Stimulated activated CD8-positive, alpha-beta memory T cell treated with anti-CD3 and anti-CD28 coated beads, Interleukin-15, amount 100 ng/mL, for 24 hours (primary cell): Measurements from ENCODE around the gene ST6GALNAC3.

Experiments used
- DNase-seq: peaks from one replicate; pipeline ENCODE4 v3.0.0-alpha.2; 2020; ENCODE audit warnings: low read depth

ST6GALNAC3 gene

GRCh38 chr1:76247261-76247852 lies 172.8 kb downstream of the ST6GALNAC3 start:
- no peak for DNase-seq

DNA sequence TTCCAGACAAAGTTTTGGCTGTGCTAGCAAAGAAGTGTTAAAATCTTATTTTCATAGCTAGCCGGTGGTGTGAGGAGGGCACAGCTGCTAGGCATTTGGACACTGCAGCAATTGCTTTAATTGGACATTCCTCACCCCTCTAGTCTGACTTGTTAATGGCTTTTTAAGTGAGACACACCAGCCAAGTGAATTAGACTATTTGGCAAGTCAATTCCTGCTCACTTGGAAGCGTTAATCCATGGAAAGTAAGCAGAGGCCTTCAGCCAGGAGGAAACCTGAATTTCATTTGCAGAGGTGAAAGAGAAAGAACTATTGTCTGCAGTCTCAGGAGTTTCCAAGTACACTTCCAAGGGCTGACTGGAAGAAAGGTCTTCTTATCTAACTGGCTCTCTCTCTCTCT lies 175.7 kb downstream of the ST6GALNAC3 start:
- DNase-seq, result no peak

DNA sequence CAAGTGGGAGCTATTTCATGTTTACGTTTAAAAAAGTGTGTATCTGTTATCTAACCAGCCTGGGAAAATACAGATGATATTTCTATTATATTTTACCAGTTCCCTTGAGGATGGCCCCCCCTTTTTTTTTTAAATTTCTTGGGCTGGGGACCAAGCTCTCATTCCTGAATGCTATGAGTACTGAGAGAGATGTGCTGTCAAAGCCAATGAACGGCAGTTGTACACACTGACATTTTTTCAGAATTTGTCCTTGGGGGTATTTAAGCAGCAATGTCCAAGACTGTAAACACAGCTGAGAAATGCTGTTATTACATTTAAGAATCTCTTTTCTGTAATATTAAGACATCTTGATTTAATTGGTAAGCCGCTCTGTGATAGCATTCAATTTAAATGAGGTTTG lies 177.9 kb downstream of the ST6GALNAC3 start:
- DNase-seq, result no peak

DNA sequence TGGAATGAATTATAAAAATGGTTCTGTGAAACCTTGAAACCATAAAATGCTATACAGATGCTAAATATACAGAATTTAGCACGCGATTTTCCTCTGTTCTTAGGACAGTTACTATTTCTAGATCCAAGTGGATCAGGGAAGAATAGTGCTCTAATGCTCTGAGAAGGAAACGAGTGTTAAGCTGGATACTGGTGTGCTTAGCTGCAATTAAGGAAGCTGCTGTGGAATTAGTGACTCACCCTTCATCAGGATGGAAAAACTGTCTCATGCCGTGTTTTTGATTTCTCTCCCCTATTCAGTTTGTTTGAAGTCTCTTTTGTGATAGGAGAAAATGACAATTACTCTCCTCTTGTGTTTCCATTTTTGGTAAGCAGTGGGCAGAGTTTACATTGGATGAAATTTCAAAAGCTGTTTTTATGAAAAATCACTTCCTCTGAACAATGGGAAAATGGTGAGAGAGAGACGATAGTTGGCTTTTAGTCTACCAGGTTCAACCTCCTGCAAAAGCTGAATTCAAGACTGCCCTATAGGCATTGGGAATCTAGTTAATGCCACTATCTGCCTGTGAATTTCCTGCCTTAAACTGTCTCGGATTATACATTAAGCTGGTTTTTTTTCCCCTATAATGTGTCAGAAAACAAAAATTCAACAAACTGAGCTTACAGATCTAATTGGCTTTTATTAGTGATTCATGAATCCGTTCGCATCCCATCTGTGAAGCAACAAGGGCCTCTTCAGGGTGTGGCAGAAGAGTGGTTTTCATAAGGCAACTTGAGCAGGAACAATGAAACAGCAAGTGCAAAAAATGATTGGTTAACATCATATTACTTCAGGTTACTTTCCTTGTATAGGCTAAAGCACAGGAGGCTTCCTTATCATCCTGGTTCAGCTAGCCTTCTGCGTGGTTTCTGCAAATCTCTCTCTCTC lies 179.8 kb downstream of the ST6GALNAC3 start:
- DNase-seq, result no peak

DNA sequence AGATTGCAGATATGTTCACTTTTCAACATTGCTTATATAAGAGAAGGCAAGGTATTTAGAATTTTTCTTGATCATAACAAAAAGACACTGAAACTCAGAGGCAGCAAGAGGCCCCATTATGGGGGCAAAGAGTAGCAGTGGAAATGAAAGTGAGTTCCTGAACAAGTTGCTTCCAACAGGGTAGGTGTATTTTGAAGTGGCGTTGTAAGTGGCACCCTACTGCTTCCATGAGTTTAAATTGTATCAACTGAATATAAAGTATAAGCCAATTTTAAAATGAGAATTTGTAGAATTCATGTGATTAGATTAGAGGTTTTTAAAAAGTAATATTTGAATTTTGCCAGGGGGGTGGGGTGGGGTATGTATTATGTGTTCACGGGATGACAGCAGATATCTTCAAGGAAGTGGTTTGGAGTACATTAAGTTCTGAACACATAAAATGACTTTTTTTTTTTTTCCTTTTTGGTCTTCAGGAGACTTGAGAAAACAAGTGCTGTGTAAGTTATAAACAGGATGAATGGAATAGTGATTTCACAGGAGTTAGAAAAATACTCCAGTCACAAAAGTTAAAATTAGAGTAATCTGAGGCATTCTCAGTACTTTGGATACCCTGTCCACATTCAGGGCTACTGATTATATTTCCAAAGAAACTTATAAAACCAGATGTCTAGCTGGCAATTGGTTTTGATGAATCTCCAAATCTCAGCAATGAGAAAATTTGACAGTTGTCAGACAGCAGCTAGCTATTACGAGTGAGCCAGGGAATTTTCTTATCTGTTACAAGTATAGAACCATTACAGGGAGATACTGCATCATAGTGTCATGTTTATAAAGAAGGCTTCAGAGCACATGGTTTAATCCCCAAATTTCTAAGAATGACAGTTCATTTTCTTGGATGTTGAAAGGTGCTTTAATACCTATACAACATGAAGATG lies 182.0 kb downstream of the ST6GALNAC3 start:
- no peak for DNase-seq

DNA sequence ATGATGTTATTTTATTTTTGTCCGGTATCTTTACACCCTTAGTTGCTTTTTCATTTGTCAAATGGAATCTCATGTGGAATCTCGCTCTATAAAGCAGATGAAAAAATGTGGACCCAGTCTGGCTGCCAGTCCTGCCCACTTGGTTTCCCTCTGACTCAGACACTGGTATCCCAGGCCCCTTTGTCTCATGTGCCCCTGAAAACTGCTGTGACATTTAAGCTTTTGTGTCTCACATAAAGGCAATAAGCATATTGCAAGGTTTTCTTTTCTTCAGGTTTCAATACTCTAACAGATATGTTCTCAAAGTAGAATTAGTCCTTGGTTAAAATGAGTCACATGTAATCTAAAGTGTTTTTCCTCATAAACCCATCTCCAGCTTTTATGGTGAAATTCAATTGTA lies 183.3 kb downstream of the ST6GALNAC3 start:
- DNase-seq, result no peak

- no peak for DNase-seq
These were observed 184.7 kb downstream of the ST6GALNAC3 start for GRCh38 chr1:76259270-76259669.

DNA sequence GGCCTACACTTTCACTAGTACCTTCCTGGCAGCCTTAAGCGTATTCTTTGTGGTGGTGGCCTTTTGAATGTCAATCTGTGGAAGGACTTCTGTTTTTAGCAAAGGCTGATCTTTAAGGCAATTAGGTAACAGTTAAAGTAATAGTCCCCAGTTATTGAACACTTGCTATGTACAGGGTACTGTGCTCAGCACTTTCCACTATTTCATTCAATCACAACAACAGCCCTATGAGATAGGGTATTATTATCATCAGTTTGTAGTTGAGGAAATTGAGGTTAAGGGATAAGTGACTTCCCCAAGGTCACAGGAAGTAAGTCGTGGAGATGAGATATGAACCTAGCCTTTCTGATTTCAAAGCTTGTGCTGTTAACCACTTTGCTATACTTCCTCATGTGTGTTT lies 185.7 kb downstream of the ST6GALNAC3 start:
- no peak for DNase-seq

DNA sequence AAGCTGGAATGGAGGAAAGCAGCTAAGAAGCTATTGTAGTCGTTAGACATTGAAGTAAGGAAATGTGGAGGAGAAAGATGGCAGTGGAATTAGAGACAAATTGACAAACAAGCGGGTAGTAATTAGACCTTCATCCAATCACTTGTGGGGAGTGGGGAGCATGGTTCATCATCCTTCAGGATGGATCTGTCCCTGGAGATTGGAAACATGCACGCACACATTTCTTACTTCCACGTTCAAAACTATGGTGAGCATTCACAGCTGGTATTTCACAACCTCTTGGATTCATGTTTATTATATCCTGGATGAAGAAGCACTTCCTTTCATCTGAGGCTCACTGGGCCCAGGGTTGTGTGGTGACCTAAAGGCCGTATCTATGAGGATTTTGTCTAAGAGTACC lies 188.1 kb downstream of the ST6GALNAC3 start:
- no peak for DNase-seq

GRCh38 chr1:76264642-76265041 lies 190.1 kb downstream of the ST6GALNAC3 start:
- DNase-seq, result no peak

GRCh38 chr1:76266762-76267161 lies 192.2 kb downstream of the ST6GALNAC3 start:
- DNase-seq, result no peak

GRCh38 chr1:76267631-76268030 lies 193.1 kb downstream of the ST6GALNAC3 start:
- no peak for DNase-seq

DNA sequence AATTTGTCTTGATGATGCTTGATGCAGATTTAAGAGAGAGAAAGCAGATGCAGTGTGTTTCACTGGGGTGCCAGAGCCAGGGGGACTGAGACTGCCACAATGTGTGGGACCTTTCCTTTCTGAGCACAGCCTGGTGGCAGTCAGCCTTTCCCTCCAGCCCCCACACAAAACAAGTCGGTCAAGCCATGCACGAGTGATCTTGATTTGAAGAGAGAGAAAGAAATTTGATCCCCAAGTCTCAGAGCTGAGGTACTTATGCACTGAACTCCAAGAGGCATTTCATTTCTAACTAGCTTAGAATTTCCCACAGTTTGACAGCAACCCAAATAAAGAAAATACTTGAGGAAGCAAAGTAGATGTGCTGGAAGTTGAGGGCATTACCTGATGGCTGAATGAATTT lies 193.8 kb downstream of the ST6GALNAC3 start:
- DNase-seq, result no peak

- no peak for DNase-seq
These were observed 194.6 kb downstream of the ST6GALNAC3 start for GRCh38 chr1:76269155-76269554.

GRCh38 chr1:76274302-76274701 lies 199.8 kb downstream of the ST6GALNAC3 start:
- DNase-seq, result no peak

- no peak for DNase-seq
These were observed 200.2 kb downstream of the ST6GALNAC3 start for GRCh38 chr1:76274718-76275117.

GRCh38 chr1:76278711-76279100 lies 204.2 kb downstream of the ST6GALNAC3 start:
- DNase-seq, result no peak

- DNase-seq, result no peak
These were observed 204.7 kb downstream of the ST6GALNAC3 start for GRCh38 chr1:76279101-76279748.

DNA sequence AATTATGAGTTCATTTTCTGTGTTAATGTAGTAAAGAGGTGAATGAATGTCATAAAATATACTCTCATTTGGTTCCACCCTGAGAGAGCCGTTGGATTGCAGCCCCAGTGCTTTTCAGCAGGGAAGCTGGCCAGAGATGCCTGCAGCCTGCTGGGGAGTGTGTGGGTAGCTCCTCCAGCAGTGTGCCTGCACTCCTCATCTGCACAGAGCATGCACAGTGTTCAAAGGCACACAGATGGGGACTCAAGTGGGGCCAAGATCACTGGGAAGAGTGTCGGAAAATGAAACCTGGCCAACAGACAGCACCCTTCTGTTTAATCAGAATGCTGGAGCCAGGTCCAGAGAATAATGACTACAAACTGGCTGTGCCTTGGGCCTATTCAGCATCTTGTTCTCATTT lies 206.8 kb downstream of the ST6GALNAC3 start:
- DNase-seq, result no peak

DNA sequence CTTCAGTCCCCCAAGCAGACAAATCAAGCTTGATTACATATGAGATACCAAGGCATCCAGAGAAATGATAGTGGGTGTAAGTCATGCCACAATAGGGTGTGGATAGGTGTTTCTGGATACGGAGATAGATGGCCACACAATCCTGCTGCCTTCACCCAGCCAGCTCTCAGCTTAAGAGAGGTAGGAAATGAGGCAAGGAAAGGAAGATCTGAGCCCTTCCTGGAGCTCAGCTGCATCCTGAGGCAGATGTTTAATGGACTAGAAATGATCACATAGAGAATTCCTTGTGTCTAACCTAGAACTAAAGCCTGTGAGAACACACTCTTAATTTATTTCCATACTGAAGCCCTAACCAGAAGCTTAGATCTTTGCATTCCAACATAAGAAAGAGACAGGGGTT lies 210.3 kb downstream of the ST6GALNAC3 start:
- no peak for DNase-seq

DNA sequence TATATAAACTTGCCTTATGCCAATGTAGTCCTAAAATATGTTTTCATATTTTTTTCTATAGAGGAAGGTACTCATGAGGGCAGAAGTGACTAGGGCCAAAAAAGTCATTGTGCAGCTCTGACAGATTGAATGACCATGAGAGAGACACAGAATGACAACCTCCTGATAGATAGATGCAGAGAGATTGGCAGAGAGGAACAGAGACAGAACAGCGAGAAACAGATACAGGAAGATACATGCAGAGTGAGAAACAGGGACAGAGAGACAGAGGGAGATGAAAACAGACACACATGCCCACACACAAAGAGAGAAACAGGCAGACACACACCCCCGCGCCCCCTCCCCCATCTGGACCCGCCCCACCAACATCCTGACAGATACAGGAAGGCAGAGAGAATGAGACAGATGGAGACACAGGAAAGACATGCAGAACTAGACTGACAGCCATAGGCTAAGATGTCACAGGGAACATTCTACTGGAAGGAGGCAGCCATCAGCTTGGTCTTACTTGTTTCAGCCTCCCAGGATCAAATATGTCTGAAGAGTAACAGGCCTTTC lies 211.1 kb downstream of the ST6GALNAC3 start:
- no peak for DNase-seq

GRCh38 chr1:76287917-76288316 lies 213.4 kb downstream of the ST6GALNAC3 start:
- DNase-seq, result no peak
